Ureter (tissue), 1 donor: ENCODE results near the gene FCHSD1. TPM values are rescaled to one million over a fixed set of nuclear protein-coding genes. Genes with fewer than 3 reads are reported as not detected.

Experiments
- total RNA-seq: library from RNA; stranded (reverse); gene quantifications from one replicate; pipeline ENCODE4 v1.2.4, GENCODE V29; 2023
- donor health status: DM: yes; HTN: yes; CAD: no.

FCHSD1 gene
- total RNA-seq, 1 donor from 2014 or later = 33.5 TPM

Other genes starting within 250 kb of the FCHSD1 start
- 8.9 TPM for gene PCDHGA9, start 248.6 kb downstream of the FCHSD1 start, total RNA-seq
- 8.2 TPM for gene PCDHGB6, start 243.4 kb downstream of the FCHSD1 start, total RNA-seq
- gene PCDHGA10, start 238.4 kb downstream of the FCHSD1 start, total RNA-seq = 7.4 TPM
- 11.7 TPM for gene PCDHGB7, start 233.7 kb downstream of the FCHSD1 start, total RNA-seq
- 5.1 TPM for gene PCDHGA11, start 230.4 kb downstream of the FCHSD1 start, total RNA-seq
- gene PCDHGA12, start 220.9 kb downstream of the FCHSD1 start, total RNA-seq = 5.0 TPM
- 52.6 TPM for gene PCDHGC3, start 175.5 kb downstream of the FCHSD1 start, total RNA-seq
- gene PCDHGC4, start 166.4 kb downstream of the FCHSD1 start, total RNA-seq = 3.6 TPM
- gene PCDHGC5, start 162.3 kb downstream of the FCHSD1 start, total RNA-seq = 2.8 TPM
- 86.5 TPM for gene DIAPH1, start 32.4 kb downstream of the FCHSD1 start, total RNA-seq
- gene HDAC3, start 14.6 kb downstream of the FCHSD1 start, total RNA-seq = 56.0 TPM
- gene RELL2, start 14.4 kb downstream of the FCHSD1 start, total RNA-seq = 4.4 TPM
- gene ARAP3, start 30.8 kb upstream of the FCHSD1 start, total RNA-seq = 39.2 TPM
- gene PCDH1, start 227.0 kb upstream of the FCHSD1 start, total RNA-seq = 127 TPM